Heart left ventricle (tissue), 13 donors: ENCODE data around the gene AKAP6.

ENCODE experiments used
- POLR2A ChIP-seq, 2 donors: fragments of 450-650 bp; IDR thresholded peaks; one replicate each; pipeline ENCODE4 v1.6.1; 2017; ENCODE audit warnings: antibody characterized with exemption in 2 of 2, mild to moderate bottlenecking in 2 of 2, moderate library complexity in 2 of 2
- TF ChIP-seq, protein P1 (sequence below), 12 donors: fragments of 200-600 bp; sonication (generic) in 4 of 12; IDR thresholded peaks; one replicate each; pipeline versions ENCODE4 v1.5.0 to v1.8.0; 2018 to 2022; ENCODE audit warnings: antibody characterized with exemption in 12 of 12, mild to moderate bottlenecking in 5 of 12
- donor health status: ischemic (EF 13 %, LVEDD 7.1; RV severe dilation, severe dysfunction).
- donor health status: DM: no; HTN: yes; CAD: no.
- donor health status: DM: no; HTN: no; CAD: no.
- donor health status: ischemic (EF 25% LVEDD 6.9; RV normal size, moderate dysfunction).
- donor health status: ischemic (EF 25% LVEDD 5.7; RV mildly dilated, moderate dysfunction).
- donor health status: ischemic (EF 35%, LVEDD 5.7; RV mildly dilated, moderate dysfunction).
- donor health status: nonischemic (EF 11% LVEDD 7.7; RV severe dilation, severe dysfunction).
- donor health status: DM: yes; HTN: yes; CAD: no.
- donor health status: PGD.
- donor health status: ischemic (EF 29% LVEDD 5.4; RV normal size, mild dysfunction).
- donor health status: nonischemic (EF 23%, LVEDD 6.1; RV moderate dilation, normal function).

DNA sequence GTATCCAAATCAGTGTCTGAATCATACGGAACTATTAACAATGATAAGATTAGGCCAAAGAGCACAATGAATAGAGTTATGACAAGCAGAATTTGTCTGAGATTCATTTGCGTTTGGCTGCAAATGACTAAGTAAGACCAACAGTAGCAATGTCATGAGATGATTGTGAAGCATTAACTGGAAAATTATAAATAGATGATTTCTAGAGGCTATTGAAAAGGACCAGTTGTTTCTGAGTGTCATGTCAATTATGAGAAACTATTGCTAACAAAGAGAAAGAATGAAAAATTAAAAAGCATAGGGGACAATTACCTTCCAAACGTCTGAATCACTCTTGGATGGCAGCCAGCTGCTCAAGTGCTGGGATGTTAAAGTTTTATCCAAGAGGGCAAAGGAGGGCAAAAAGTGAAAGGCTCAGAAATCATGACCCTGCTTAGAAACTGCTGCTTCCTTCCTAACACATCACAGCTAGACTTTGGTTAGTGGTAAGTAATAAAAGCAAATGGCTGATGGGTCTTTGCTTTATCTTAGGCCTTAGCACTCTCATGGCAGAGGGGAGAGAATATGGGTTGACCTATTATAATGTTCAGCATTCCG lies 89.0 kb downstream of the AKAP6 start:
- TF ChIP-seq, protein P1, sequence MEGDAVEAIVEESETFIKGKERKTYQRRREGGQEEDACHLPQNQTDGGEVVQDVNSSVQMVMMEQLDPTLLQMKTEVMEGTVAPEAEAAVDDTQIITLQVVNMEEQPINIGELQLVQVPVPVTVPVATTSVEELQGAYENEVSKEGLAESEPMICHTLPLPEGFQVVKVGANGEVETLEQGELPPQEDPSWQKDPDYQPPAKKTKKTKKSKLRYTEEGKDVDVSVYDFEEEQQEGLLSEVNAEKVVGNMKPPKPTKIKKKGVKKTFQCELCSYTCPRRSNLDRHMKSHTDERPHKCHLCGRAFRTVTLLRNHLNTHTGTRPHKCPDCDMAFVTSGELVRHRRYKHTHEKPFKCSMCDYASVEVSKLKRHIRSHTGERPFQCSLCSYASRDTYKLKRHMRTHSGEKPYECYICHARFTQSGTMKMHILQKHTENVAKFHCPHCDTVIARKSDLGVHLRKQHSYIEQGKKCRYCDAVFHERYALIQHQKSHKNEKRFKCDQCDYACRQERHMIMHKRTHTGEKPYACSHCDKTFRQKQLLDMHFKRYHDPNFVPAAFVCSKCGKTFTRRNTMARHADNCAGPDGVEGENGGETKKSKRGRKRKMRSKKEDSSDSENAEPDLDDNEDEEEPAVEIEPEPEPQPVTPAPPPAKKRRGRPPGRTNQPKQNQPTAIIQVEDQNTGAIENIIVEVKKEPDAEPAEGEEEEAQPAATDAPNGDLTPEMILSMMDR (IDR thresholded peaks at IDR 0.05), result no peak
- no peak for TF ChIP-seq POLR2A (IDR thresholded peaks at IDR 0.05)
